ENCODE measurements around the gene CAPNS2. TPM values are rescaled to one million over a fixed set of nuclear protein-coding genes. Genes with fewer than 3 reads are reported as not detected.

CAPNS2 gene
- total RNA-seq, 3 donors from 2014 or later: 0.66 to 1.0 (median 0.96) TPM

DNA sequence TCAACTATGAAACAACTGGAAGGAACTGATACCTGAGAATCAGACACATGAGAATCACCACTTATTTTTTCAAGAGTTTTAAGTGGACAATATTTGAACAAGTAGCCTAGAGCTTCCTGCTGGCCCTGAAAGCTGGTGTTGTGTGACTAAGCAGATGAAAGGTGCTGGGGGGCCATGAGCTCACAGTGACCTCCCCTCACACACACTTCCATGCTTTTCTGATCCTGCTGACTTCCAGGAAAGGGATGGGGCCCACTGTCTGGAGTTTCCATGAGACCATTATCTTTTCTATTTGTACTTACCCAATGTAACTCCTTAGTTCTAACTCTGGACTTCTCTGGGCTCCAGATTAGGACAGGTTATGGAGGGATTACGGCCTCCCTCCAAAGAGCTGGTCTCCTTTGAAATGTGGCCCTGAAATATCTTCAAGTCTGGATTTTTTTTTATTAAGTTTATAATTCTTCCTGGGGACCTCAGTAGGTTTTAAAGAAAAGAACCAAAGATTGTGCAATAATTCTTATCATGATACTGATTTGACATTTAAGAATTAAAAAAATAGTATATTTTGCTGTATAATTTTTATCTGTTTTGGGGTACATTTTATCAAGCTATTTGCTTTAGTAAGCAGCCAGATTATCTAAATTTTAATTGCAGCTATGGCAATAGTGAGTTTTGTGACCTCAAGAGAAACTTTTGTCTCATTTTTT, 4.9 kb downstream of the CAPNS2 start:
- Histone ChIP-seq H3K27me3 (no peaks in the 10 kb centered on the region), H3K27ac (no peak overlapping the region), H3K4me1 (no peaks in the 10 kb centered on the region), H3K36me3 (no peaks in the 10 kb centered on the region), H3K9me3 (no peaks in the 10 kb centered on the region), H3K4me3 (no peak overlapping the region)
- no peak for DNase-seq (ENCODE audit: low spot score in 2 of 2)
- TF ChIP-seq, protein P1, sequence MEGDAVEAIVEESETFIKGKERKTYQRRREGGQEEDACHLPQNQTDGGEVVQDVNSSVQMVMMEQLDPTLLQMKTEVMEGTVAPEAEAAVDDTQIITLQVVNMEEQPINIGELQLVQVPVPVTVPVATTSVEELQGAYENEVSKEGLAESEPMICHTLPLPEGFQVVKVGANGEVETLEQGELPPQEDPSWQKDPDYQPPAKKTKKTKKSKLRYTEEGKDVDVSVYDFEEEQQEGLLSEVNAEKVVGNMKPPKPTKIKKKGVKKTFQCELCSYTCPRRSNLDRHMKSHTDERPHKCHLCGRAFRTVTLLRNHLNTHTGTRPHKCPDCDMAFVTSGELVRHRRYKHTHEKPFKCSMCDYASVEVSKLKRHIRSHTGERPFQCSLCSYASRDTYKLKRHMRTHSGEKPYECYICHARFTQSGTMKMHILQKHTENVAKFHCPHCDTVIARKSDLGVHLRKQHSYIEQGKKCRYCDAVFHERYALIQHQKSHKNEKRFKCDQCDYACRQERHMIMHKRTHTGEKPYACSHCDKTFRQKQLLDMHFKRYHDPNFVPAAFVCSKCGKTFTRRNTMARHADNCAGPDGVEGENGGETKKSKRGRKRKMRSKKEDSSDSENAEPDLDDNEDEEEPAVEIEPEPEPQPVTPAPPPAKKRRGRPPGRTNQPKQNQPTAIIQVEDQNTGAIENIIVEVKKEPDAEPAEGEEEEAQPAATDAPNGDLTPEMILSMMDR (IDR thresholded peaks at IDR 0.05): no peak
- TF ChIP-seq POLR2A (IDR thresholded peaks at IDR 0.05) (no peak), POLR2AphosphoS5 (IDR thresholded peaks at IDR 0.05) (no peak)
- intact Hi-C loops (cut with DNase I; ENCODE audit: low total_unique reads): no loop called here

DNA sequence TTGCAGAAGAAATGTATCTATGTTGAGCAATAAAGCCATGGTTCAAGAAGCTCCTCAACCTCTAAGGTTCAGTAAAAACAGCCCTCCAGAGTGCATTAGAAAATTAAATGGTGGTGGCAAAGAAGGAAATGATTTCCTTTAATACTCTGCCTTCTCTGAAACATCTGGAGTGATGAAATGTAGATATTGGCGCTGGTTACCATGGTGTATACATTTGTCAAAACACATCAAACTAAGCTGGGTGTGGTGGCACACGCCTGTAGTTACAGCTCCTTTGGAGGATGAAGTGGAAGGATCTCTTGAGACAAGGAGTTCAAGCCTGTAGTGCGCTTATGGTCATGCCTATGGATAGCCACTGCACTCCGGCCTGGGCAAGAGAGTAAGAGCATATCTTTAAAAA, 6.0 kb downstream of the CAPNS2 start:
- Histone ChIP-seq H3K4me3 (no peak overlapping the region), H3K36me3 (no peaks in the 10 kb centered on the region), H3K4me1 (no peaks in the 10 kb centered on the region), H3K9me3 (no peaks in the 10 kb centered on the region), H3K27ac (no peak overlapping the region), H3K27me3 (no peaks in the 10 kb centered on the region)
- TF ChIP-seq POLR2AphosphoS5 (IDR thresholded peaks at IDR 0.05): no peak
- no peak for TF ChIP-seq POLR2A (IDR thresholded peaks at IDR 0.05)
- TF ChIP-seq, protein P1 (IDR thresholded peaks at IDR 0.05): no peak
- intact Hi-C loops (cut with DNase I; ENCODE audit: low total_unique reads): no loop called here
- no peak for DNase-seq (ENCODE audit: low spot score in 2 of 2)

DNA sequence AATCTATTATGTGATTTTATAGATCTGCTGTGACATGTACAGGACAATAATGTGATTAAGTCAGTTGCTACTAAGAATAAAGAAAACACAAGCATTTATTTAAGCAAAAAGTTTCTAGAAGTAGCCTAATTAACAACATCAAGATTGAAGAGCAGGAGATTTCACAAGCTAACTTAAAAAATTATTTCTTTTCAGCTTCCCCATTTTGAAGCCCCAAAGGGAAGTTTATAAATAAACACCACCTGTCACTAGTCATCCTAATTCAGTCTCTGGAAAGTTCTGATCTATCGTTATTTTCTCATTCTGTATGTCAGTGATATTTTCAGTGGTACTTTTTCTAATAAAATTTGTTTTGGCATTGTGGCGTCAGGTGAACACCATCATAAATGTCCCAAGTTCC, 8.3 kb downstream of the CAPNS2 start:
- Histone ChIP-seq H3K27ac (no peak overlapping the region), H3K36me3 (no peaks in the 10 kb centered on the region), H3K4me1 (no peaks in the 10 kb centered on the region), H3K4me3 (no peak overlapping the region), H3K27me3 (no peaks in the 10 kb centered on the region), H3K9me3 (no peaks in the 10 kb centered on the region)
- intact Hi-C loops (cut with DNase I; ENCODE audit: low total_unique reads): no loop called here
- no peak for DNase-seq (ENCODE audit: low spot score in 2 of 2)
- TF ChIP-seq POLR2AphosphoS5 (IDR thresholded peaks at IDR 0.05) (no peak), POLR2A (IDR thresholded peaks at IDR 0.05) (no peak)
- TF ChIP-seq, protein P1 (IDR thresholded peaks at IDR 0.05): no peak

DNA sequence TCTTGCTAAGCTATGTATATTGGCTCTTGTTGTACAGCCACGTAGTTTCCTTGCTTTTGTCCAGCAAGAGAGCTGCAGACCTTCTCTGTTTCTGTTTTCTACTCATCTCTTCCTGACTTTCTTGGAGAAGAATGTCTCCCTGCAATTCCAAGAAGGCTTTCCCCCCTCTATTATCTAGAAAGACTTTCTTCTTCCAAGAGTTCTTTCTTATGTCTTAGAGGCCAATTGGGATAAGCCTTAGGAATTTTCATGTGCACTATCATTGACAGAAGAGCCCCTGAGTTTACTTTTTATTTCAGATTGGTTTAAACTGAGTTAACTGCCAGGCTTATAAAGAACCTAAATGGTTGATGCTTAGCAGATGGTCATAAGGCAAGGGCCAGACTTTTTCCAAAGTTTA, 9.0 kb downstream of the CAPNS2 start:
- TF ChIP-seq POLR2A (IDR thresholded peaks at IDR 0.05) (no peak), POLR2AphosphoS5 (IDR thresholded peaks at IDR 0.05) (no peak)
- TF ChIP-seq, protein P1 (IDR thresholded peaks at IDR 0.05): no peak
- Histone ChIP-seq H3K27me3 (no peaks in the 10 kb centered on the region), H3K4me1 (no peaks in the 10 kb centered on the region), H3K4me3 (no peak overlapping the region), H3K36me3 (no peaks in the 10 kb centered on the region), H3K27ac (no peak overlapping the region), H3K9me3 (no peaks in the 10 kb centered on the region)
- intact Hi-C loops (cut with DNase I; ENCODE audit: low total_unique reads): no loop called here
- DNase-seq (ENCODE audit: low spot score in 2 of 2): no peak

DNA sequence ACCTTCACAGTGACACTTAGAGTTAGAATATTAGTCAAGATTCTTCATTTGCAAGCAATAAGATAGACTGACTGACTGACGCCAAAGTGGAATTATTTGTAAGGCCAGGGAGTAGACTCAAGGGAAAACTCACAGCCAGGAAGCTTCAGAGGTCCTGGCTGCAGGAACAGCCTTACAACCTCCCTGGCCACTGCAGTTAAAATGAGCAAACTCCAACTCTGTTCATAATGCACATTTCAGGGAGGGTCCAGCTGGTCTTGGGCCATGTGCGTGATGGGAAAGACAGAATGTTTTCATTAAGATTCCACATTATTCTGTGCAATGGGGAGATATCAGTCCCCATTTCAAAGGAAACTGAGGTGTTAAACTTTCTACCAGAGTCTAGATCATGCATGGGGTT, 9.9 kb downstream of the CAPNS2 start:
- intact Hi-C loops (cut with DNase I; ENCODE audit: low total_unique reads): no loop called here
- no peak for TF ChIP-seq POLR2A (IDR thresholded peaks at IDR 0.05)
- no peak for TF ChIP-seq POLR2AphosphoS5 (IDR thresholded peaks at IDR 0.05)
- TF ChIP-seq, protein P1 (IDR thresholded peaks at IDR 0.05): no peak
- no peaks in the 10 kb centered on the region for H3K4me1 ChIP-seq
- no peak overlapping the region for H3K4me3 ChIP-seq
- no peak overlapping the region for H3K27ac ChIP-seq
- no peak for DNase-seq (ENCODE audit: low spot score in 2 of 2)
- no peaks in the 10 kb centered on the region for H3K36me3 ChIP-seq
- no peaks in the 10 kb centered on the region for H3K9me3 ChIP-seq
- no peaks in the 10 kb centered on the region for H3K27me3 ChIP-seq
